ENCODE results near the gene TFG.

Gene TFG

GRCh38 chr3:100732435-100732834 is 23.1 kb downstream of the TFG start:
- WGBS (ENCODE audit: insufficient coverage): 100% methylated on average over 1 of the region's 3 CpGs
- H3K36me3 ChIP-seq (ENCODE audit: control insufficient read depth in 4 of 4, insufficient read depth in 4 of 4, low read length in 3 of 4): peaks cover 20 to 78% (median 38%) of the 10 kb centered on the region in 4 experiments

GRCh38 chr3:100737334-100737733 is 28.0 kb downstream of the TFG start:
- H3K4me3 ChIP-seq (ENCODE audit: control insufficient read depth in 1 of 7, extremely low read depth in 1 of 7, insufficient read depth in 4 of 7, low read depth in 2 of 7, low read length in 6 of 7): no peak overlapping the region
- CTCF ChIA-PET: interaction anchor here (0.9 to 1.9 kb wide), 8 partner anchors 10 to 655 kb away, joined by 3 to 6 read pairs (median 3); partner anchors contain the start of gene TFG
- POLR2A ChIA-PET: no interaction called here
- H3K9me3 ChIP-seq (ENCODE audit: control extremely low read depth in 1 of 5, control insufficient read depth in 4 of 5, insufficient read depth in 2 of 5, low read depth in 1 of 5, low read length in 4 of 5): no peaks in the 10 kb centered on the region
- H3K36me3 ChIP-seq (ENCODE audit: control insufficient read depth in 4 of 4, insufficient read depth in 4 of 4, low read length in 3 of 4): peaks cover 29 to 87% (median 55%) of the 10 kb centered on the region in 4 experiments
- H3K4me1 ChIP-seq (ENCODE audit: control extremely low read depth in 1 of 4, control insufficient read depth in 4 of 4, insufficient read depth in 4 of 4, low read length in 3 of 4): no peaks in the 10 kb centered on the region
- H3K27ac ChIP-seq (ENCODE audit: insufficient read depth in 1 of 2, low read depth in 1 of 2, low read length in 2 of 2, poor library complexity in 1 of 2, severe bottlenecking in 2 of 2): no peak overlapping the region
- no CpG with 5 or more reads among the region's 2 CpGs for WGBS (ENCODE audit: insufficient coverage)
- DNase-seq: peak; percentile 22 to 51 (median 38)
- H3K27me3 ChIP-seq (replicated peaks in 2 of 5; ENCODE audit: control insufficient read depth in 4 of 5, insufficient read depth in 5 of 5, low read length in 4 of 5): no peaks in the 10 kb centered on the region

More at GRCh38 chr3:100732435-100732834, 23.1 kb downstream of the TFG start:
- Histone ChIP-seq H3K9me3 (ENCODE audit: control extremely low read depth in 1 of 5, control insufficient read depth in 4 of 5, insufficient read depth in 2 of 5, low read depth in 1 of 5, low read length in 4 of 5) (no peaks in the 10 kb centered on the region), H3K27ac (ENCODE audit: insufficient read depth in 1 of 2, low read depth in 1 of 2, low read length in 2 of 2, poor library complexity in 1 of 2, severe bottlenecking in 2 of 2) (no peak overlapping the region), H3K4me1 (ENCODE audit: control extremely low read depth in 1 of 4, control insufficient read depth in 4 of 4, insufficient read depth in 4 of 4, low read length in 3 of 4) (peaks cover 0 to 4% (median 0%) of the 10 kb centered on the region in 4 experiments), H3K4me3 (ENCODE audit: control insufficient read depth in 1 of 7, extremely low read depth in 1 of 7, insufficient read depth in 4 of 7, low read depth in 2 of 7, low read length in 6 of 7) (no peak overlapping the region), H3K27me3 (replicated peaks in 2 of 5; ENCODE audit: control insufficient read depth in 4 of 5, insufficient read depth in 5 of 5, low read length in 4 of 5) (no peaks in the 10 kb centered on the region)
- POLR2A ChIA-PET: no interaction called here
- no peak for DNase-seq
- CTCF ChIA-PET: interaction anchor here (1.1 kb wide), 1 partner anchor 15 kb away, joined by 3 read pairs; no protein-coding TSS in a partner anchor

- CTCF ChIA-PET: interaction anchor here (1.0 to 1.4 kb wide), 3 partner anchors 10 to 276 kb away, joined by 3 to 5 read pairs (median 3); no protein-coding TSS in a partner anchor
- no peaks in the 10 kb centered on the region for H3K4me1 ChIP-seq (ENCODE audit: control extremely low read depth in 1 of 4, control insufficient read depth in 4 of 4, insufficient read depth in 4 of 4, low read length in 3 of 4)
- H3K9me3 ChIP-seq (ENCODE audit: control extremely low read depth in 1 of 5, control insufficient read depth in 4 of 5, insufficient read depth in 2 of 5, low read depth in 1 of 5, low read length in 4 of 5): no peaks in the 10 kb centered on the region
- H3K27ac ChIP-seq (ENCODE audit: insufficient read depth in 1 of 2, low read depth in 1 of 2, low read length in 2 of 2, poor library complexity in 1 of 2, severe bottlenecking in 2 of 2): no peak overlapping the region
- H3K27me3 ChIP-seq (replicated peaks in 2 of 5; ENCODE audit: control insufficient read depth in 4 of 5, insufficient read depth in 5 of 5, low read length in 4 of 5): no peaks in the 10 kb centered on the region
- WGBS (ENCODE audit: insufficient coverage): no CpG with 5 or more reads among the region's 1 CpG
- no peak for DNase-seq
- peaks cover 21 to 80% (median 57%) of the 10 kb centered on the region in 4 experiments for H3K36me3 ChIP-seq (ENCODE audit: control insufficient read depth in 4 of 4, insufficient read depth in 4 of 4, low read length in 3 of 4)
- no peak overlapping the region for H3K4me3 ChIP-seq (ENCODE audit: control insufficient read depth in 1 of 7, extremely low read depth in 1 of 7, insufficient read depth in 4 of 7, low read depth in 2 of 7, low read length in 6 of 7)
- POLR2A ChIA-PET: interaction anchor here (0.6 kb wide), 1 partner anchor 152 kb away, joined by 3 read pairs; no protein-coding TSS in a partner anchor
Observed at GRCh38 chr3:100740207-100740606, 30.9 kb downstream of the TFG start.

- ChIA-PET POLR2A (interaction anchor here (0.6 kb wide), 1 partner anchor 507 kb away, joined by 5 read pairs; no protein-coding TSS in a partner anchor), CTCF (interaction anchor here (0.6 to 2.2 kb wide), 7 partner anchors 8 to 510 kb away, joined by 3 to 5 read pairs (median 3); no protein-coding TSS in a partner anchor)
- Histone ChIP-seq H3K4me1 (ENCODE audit: control extremely low read depth in 1 of 4, control insufficient read depth in 4 of 4, insufficient read depth in 4 of 4, low read length in 3 of 4) (no peaks in the 10 kb centered on the region), H3K4me3 (ENCODE audit: control insufficient read depth in 1 of 7, extremely low read depth in 1 of 7, insufficient read depth in 4 of 7, low read depth in 2 of 7, low read length in 6 of 7) (no peak overlapping the region), H3K27me3 (replicated peaks in 2 of 5; ENCODE audit: control insufficient read depth in 4 of 5, insufficient read depth in 5 of 5, low read length in 4 of 5) (no peaks in the 10 kb centered on the region), H3K27ac (ENCODE audit: insufficient read depth in 1 of 2, low read depth in 1 of 2, low read length in 2 of 2, poor library complexity in 1 of 2, severe bottlenecking in 2 of 2) (no peak overlapping the region), H3K9me3 (ENCODE audit: control extremely low read depth in 1 of 5, control insufficient read depth in 4 of 5, insufficient read depth in 2 of 5, low read depth in 1 of 5, low read length in 4 of 5) (no peaks in the 10 kb centered on the region), H3K36me3 (ENCODE audit: control insufficient read depth in 4 of 4, insufficient read depth in 4 of 4, low read length in 3 of 4) (peaks cover 26 to 78% (median 50%) of the 10 kb centered on the region in 4 experiments)
- WGBS (ENCODE audit: insufficient coverage): 100% methylated on average over 1 of the region's 3 CpGs
- DNase-seq: no peak
Observed at GRCh38 chr3:100743535-100743934, 34.2 kb downstream of the TFG start.

- Histone ChIP-seq H3K36me3 (ENCODE audit: control insufficient read depth in 4 of 4, insufficient read depth in 4 of 4, low read length in 3 of 4) (peaks cover 26 to 80% (median 50%) of the 10 kb centered on the region in 4 experiments), H3K27ac (ENCODE audit: insufficient read depth in 1 of 2, low read depth in 1 of 2, low read length in 2 of 2, poor library complexity in 1 of 2, severe bottlenecking in 2 of 2) (no peak overlapping the region)
- CTCF ChIA-PET: interaction anchor here (2.2 kb wide), 1 partner anchor 26 kb away, joined by 5 read pairs; no protein-coding TSS in a partner anchor
Observed at GRCh38 chr3:100744671-100745070, 35.4 kb downstream of the TFG start.

GRCh38 chr3:100745617-100746016 is 36.3 kb downstream of the TFG start:
- CTCF ChIA-PET: interaction anchor here (1.3 to 3.0 kb wide), 2 partner anchors 15 to 51 kb away, joined by 4 to 10 read pairs; no protein-coding TSS in a partner anchor
- no peak overlapping the region for H3K4me3 ChIP-seq (ENCODE audit: control insufficient read depth in 1 of 7, extremely low read depth in 1 of 7, insufficient read depth in 4 of 7, low read depth in 2 of 7, low read length in 6 of 7)

More at GRCh38 chr3:100744671-100745070, 35.4 kb downstream of the TFG start:
- Histone ChIP-seq H3K4me3 (ENCODE audit: control insufficient read depth in 1 of 7, extremely low read depth in 1 of 7, insufficient read depth in 4 of 7, low read depth in 2 of 7, low read length in 6 of 7) (no peak overlapping the region), H3K4me1 (ENCODE audit: control extremely low read depth in 1 of 4, control insufficient read depth in 4 of 4, insufficient read depth in 4 of 4, low read length in 3 of 4) (no peaks in the 10 kb centered on the region), H3K27me3 (replicated peaks in 2 of 5; ENCODE audit: control insufficient read depth in 4 of 5, insufficient read depth in 5 of 5, low read length in 4 of 5) (no peaks in the 10 kb centered on the region), H3K9me3 (ENCODE audit: control extremely low read depth in 1 of 5, control insufficient read depth in 4 of 5, insufficient read depth in 2 of 5, low read depth in 1 of 5, low read length in 4 of 5) (no peaks in the 10 kb centered on the region)
- POLR2A ChIA-PET: no interaction called here
- no peak for DNase-seq
- WGBS (ENCODE audit: insufficient coverage): no CpG with 5 or more reads among the region's 2 CpGs

GRCh38 chr3:100746092-100746491 is 36.8 kb downstream of the TFG start:
- H3K36me3 ChIP-seq (ENCODE audit: control insufficient read depth in 4 of 4, insufficient read depth in 4 of 4, low read length in 3 of 4): peaks cover 19 to 77% (median 48%) of the 10 kb centered on the region in 4 experiments
- no peaks in the 10 kb centered on the region for H3K4me1 ChIP-seq (ENCODE audit: control extremely low read depth in 1 of 4, control insufficient read depth in 4 of 4, insufficient read depth in 4 of 4, low read length in 3 of 4)
- POLR2A ChIA-PET: no interaction called here
- 100% methylated on average over 2 of the region's 3 CpGs for WGBS (ENCODE audit: insufficient coverage)
- H3K27ac ChIP-seq (ENCODE audit: insufficient read depth in 1 of 2, low read depth in 1 of 2, low read length in 2 of 2, poor library complexity in 1 of 2, severe bottlenecking in 2 of 2): no peak overlapping the region
- no peak for DNase-seq
- CTCF ChIA-PET: interaction anchor here (1.3 to 3.0 kb wide), 2 partner anchors 14 to 51 kb away, joined by 4 to 10 read pairs; no protein-coding TSS in a partner anchor
- H3K4me3 ChIP-seq (ENCODE audit: control insufficient read depth in 1 of 7, extremely low read depth in 1 of 7, insufficient read depth in 4 of 7, low read depth in 2 of 7, low read length in 6 of 7): no peak overlapping the region
- no peaks in the 10 kb centered on the region for H3K9me3 ChIP-seq (ENCODE audit: control extremely low read depth in 1 of 5, control insufficient read depth in 4 of 5, insufficient read depth in 2 of 5, low read depth in 1 of 5, low read length in 4 of 5)
- no peaks in the 10 kb centered on the region for H3K27me3 ChIP-seq (replicated peaks in 2 of 5; ENCODE audit: control insufficient read depth in 4 of 5, insufficient read depth in 5 of 5, low read length in 4 of 5)

More at GRCh38 chr3:100745617-100746016, 36.3 kb downstream of the TFG start:
- DNase-seq: no peak
- Histone ChIP-seq H3K9me3 (ENCODE audit: control extremely low read depth in 1 of 5, control insufficient read depth in 4 of 5, insufficient read depth in 2 of 5, low read depth in 1 of 5, low read length in 4 of 5) (no peaks in the 10 kb centered on the region), H3K27me3 (replicated peaks in 2 of 5; ENCODE audit: control insufficient read depth in 4 of 5, insufficient read depth in 5 of 5, low read length in 4 of 5) (no peaks in the 10 kb centered on the region), H3K36me3 (ENCODE audit: control insufficient read depth in 4 of 4, insufficient read depth in 4 of 4, low read length in 3 of 4) (peaks cover 19 to 79% (median 46%) of the 10 kb centered on the region in 4 experiments), H3K4me1 (ENCODE audit: control extremely low read depth in 1 of 4, control insufficient read depth in 4 of 4, insufficient read depth in 4 of 4, low read length in 3 of 4) (no peaks in the 10 kb centered on the region), H3K27ac (ENCODE audit: insufficient read depth in 1 of 2, low read depth in 1 of 2, low read length in 2 of 2, poor library complexity in 1 of 2, severe bottlenecking in 2 of 2) (no peak overlapping the region)
- POLR2A ChIA-PET: no interaction called here

Measured in common myeloid progenitor, CD34-positive (primary cell).